Lung microvascular endothelial cell (primary cell): ENCODE data around the gene POMGNT2. TPM values are rescaled to one million over a fixed set of nuclear protein-coding genes. Genes with fewer than 3 reads are reported as not detected.
"Not testable (repeated sequence)": the region's sequence is repeated elsewhere in the genome, so short reads cannot be mapped to it uniquely, and the experiment has no call there.

Experiments used
- DNase-seq, 2 donors: peaks; one replicate each; pipeline versions ENCODE4 v3.0.0 to v3.0.0-alpha.2; 2010; ENCODE audit warnings: low read depth in 2 of 2
- total RNA-seq: library from RNA; depleted of rRNA; stranded (reverse); fragments of >200 nt; gene quantifications from 2 replicates; pipeline ENCODE4 v1.2.1, GENCODE V29; 2014

The POMGNT2 gene
- total RNA-seq, 1 donor from 2014 or later = 3.8 TPM

DNA sequence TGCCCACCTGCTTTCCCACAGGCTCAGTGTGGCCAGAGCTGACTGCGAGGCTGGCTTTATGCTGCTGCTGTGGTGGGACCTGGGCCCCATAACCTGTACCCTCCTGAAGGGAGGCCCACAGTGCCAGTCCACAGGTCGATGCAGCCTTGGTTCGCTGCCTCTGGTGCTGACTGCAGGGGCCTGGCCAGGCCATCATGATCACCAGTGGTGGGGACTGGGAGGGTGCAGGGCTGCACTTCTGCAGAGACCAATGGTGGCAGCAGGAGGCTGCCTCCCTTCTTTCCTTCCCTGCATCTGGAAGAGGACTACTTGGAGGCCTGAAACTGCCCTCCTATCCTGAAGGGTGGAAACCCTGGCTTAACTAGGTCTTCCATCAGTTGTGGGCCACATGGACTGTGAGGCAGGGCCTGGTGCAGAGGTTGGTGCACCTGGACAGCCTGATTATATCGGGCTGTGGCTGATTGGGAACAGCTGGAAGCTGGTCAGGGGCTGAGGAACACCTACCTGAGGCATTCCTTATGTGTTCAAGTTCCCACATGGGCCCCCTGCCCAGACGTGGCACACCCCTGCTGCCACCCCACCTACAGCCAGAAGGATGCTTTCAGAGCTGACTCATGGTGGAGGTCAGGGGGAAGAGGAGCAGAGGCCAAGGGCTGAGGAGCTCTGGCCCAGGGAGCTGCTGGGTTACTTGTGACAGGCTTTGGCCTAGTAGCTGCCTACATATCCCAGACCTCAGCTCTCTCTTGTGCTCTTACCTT lies 29.8 kb downstream of the POMGNT2 start:
- no peak for DNase-seq

DNA sequence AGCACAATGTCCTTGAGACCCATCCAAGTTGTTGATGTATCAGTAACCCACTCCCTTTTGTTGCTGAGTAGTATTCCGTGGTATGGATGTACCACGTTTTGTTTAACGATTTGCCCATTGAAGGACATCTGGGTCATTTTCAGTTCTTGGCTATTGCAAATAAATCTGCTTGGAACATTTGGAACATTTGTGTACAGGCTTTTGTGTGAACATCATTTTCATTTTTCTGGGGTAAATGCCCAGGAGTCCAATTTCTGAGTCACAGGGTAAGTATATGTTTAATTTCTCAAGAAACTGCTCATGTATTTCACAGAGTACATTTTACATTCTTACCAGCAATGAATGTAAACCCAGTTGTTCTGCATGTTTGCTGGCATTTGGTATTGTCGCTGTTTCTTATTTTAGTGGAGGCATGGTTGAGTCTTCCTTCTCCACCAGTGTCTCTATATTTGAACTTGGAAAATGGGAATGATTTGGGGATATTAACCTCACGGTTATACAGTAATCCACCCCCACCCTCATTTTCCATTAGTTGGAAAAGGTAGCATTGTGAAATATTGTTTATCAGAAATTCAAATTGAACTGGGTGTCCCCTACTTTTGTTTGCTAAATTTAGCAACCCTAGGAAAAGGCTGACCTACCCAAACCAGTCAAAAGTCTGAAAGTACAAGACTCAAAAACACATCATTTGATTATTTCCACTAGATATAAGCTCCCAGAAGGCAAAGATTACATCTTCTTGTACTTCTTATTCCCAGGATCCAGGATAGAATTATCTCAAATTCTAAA lies 30.8 kb downstream of the POMGNT2 start:
- no peak for DNase-seq

DNA sequence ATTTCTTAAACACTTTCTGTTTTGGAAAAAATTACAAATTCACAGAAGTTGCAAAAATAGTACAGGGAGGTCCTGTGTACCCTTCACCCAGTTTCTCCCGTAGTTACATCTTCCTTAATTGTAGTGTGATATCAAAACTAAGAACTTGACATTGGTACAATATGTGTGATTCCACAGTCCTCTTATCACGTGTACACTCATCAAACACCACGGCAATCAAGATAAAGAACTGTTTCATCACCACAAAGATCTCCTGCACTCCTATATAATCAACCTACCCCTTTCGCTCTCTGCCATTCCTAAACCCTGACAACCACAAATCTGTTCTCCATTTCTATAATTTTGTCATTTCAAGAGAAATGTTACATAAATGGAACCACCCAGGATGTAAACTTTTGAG lies 31.4 kb downstream of the POMGNT2 start:
- DNase-seq = no peak

DNA sequence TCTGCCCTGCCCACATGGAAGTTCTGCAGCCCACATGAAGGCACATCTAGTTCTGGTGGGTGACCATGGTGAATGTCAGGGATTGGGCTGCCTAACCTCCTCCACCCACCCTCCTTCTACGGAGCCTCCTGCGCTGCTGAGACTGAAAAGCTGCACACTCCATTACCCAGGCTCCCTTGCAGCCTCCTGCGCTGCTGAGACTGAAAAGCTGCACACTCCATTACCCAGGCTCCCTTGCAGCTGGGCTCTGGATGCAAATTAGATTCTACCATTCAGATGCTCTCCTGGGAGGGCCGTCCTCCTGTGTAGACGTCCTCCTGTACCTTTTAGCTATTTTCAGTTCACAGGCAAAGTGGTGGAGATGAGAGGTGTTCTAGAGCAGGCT lies 32.1 kb downstream of the POMGNT2 start:
- DNase-seq = no peak

DNA sequence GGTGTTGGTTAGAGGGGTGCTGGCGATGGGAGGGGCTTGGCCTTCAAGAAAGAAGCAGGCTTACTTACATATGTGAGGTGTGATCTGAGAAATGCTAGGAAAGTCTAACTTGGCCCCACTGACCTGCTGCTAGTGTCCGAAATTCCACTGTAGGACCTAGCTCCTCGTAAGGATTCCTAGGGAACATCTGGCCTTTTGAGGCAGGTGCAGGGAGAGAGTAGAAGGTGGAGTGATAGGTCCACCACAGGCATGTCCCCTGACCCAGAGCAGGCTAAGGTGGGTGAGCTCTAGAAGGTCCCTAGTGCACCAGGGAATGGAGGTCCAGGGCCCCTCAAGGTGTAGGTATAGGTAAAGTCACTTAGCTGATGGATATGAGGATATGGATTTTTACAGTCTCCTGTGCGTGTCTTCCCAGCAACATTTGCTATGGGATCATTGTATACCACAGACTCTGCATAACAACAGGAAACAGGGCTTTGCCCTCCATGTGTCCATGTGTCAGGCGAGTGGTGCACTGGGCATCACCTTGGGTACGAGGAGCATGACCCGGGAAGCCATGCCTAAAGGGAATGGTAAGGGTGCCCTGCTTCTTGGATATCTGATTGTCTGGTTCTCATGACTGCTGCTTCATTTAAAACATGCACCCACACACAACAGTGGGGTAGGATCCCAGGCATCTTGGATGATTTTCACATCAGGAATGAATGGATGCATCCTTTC lies 32.6 kb downstream of the POMGNT2 start:
- DNase-seq = no peak

DNA sequence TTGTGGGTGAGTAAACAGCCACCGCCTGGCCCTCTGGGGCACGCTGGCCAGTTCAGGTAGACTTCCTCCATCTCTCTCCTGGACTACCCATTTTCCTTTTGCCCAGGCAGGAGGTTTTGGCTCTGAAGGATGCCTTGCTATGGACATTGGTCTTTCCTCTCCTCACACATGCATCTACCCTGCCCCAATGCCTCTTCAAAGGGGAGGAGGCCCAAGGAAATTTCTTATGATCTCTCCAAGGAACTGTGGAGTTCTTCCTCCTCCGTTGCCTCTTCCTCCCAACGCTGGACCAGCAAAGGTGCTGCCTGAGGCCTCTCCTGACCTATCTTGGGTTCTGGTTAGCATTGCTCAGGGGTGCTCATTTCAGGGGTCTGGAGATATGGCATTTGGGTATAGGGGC lies 33.5 kb downstream of the POMGNT2 start:
- DNase-seq = no peak

DNA sequence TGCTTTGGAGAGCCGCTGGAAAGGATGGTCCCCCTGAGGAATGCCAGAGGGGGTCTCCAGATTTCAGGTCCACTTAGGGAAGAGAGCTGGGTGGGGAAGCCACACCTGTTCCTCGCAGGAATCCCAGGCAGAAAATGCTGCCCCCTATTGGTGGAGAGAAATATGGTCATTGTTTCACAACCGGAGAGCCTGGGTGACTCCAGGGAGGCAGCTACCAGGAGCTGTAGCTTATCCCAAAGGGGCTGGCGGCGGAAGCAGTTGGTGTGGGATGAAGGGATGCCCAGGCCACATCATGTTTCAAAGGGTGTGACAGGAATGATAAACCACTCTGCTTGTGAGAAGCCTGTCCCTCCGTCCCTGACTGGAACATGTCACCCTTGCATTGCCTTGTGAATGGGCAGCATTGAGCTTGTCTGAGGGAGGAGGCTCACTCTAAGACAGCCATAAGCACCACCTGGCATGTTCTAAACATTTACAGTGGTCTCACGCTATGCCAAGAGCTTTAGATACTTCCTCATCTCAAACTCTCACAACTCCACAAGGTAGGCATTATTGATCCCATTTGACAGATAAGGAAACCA lies 34.5 kb downstream of the POMGNT2 start:
- DNase-seq = no peak

DNA sequence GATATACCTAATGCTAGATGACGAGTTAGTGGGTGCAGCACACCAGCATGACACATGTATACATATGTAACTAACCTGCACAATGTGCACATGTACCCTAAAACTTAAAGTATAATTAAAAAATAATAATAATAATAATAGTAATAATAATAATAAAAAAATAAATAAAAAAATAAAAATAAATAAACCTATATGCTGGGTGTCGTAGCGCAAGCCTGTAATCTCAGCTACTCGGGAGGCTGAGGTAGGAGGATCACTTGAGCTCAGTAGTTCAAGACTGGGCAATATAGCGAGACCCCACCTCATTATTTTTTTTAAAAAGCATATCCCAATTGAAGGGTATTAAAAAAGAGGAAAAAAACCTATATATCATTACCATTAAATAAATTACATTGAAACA lies 35.2 kb downstream of the POMGNT2 start:
- not testable (repeated sequence) for DNase-seq

DNA sequence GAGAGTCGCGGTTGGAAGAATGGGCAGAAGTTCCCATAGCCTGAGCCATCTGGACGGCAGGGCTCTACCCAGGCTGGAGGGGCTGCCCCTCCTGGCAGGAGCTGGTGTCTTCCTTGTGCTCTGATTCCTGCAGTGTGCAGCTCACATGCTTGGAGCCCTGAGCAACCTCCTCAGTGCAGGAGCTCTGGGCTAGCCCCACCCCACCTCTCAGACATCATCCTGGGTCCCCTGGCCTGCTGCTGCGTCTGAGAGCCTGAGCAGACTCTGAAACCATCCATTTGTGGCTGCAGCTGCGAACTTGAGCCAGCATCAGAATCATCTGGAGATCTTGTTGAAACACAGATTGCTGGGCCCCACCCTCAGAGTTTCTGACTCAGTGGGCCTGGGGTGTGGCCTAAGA lies 42.8 kb downstream of the POMGNT2 start:
- DNase-seq = no peak

DNA sequence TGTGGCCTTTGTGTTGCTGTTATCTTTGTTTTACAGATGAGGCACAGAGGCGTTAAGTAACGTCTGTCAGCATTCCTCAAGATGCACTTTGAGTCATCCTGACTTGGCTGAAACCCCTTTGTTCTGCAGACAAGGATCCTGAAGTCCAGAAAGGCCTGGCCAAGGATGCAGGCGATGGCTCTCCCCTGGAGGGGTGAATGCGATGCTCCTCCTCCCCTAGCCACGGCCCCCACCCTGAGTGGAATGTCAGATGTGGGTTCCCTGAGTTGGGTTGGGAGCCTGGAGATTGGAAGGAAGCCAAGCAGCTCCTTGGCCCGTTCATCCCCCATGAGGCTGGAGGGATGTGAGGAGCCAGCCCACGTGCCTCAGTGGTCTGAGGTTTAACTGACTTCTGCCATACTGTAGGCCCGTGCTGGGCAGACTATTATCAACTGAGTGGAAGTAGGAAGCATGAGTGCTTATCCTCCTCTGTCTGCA lies 43.3 kb downstream of the POMGNT2 start:
- no peak for DNase-seq

DNA sequence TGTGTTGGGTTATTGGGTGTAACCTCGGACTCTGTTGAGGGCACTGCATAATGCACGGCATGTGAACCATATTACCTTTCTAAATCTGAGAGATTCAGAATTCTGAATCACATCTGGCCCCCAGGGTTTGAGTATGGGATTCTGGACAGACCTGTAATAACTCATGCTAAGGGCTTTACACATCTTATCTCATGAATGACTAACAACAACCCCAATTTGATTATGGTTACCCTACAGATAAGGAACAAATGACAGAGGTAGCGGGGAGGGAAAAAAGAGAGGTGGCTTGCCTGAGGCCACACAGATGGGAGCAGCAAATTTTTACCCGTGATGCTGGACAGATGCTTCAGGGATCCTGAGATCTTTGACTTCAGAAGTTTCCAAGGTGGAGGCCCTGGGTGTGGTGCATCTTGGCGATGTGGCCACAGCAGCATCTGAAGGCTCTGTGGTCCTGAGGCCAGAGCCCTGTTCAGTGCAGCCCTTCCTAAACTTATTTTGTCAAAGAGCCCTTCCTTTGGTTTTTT lies 43.8 kb downstream of the POMGNT2 start:
- DNase-seq = no peak

DNA sequence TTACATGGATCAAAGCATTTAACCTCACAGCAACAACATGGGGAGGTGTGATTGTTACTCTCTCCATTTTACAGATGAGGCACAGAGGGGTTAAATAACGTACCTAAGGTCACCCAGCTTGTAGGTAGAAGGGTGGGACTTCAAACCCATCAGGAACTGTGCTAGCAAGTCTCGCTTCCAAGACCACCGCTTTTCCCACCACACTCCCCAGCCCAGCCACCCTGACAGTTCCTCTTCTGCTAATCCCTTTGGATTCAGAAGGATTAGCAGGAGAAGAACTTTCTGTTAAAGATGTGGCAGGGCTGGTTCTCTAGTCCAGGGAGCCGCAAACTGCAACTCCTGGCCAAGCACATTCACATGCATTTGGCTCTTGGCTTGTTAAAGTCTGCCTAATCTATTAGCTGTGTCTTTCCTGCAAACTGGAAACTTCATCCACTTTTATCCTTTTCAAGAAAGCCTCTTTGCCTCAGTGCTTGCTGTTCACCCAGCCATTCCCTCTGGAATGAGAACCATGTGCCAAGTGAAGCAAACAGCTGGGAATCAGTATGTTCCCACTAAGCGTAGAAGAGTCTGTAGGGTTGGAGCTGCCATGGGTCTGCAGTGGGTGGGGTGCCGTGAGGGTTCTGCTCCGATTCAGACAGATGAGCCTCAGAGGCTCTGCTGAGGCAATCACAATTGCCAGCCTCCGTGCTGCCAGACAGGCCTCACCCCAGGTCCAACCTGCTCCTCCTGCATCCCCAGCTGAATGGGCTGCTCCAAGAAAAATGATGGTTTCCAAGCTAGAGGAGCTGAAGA lies 44.6 kb downstream of the POMGNT2 start:
- no peak for DNase-seq

DNA sequence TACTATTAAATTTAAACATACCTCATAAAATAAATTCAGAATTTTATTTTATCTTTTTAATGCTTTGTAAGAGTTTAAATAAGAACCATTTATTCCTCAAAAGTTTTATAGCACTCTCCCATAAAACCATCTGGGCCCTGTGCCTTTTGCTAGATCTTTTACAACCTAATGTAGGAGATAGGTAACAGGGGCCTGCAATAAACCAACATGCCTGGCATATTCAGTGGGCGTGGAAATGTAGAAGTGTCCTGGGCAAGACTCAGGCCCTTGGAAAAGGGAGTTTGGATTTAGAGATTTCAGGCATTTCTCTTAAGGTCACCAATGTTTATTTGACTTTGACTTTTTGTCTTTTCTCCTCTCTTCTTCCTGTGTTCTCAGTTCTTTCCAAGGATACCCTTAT lies 46.4 kb downstream of the POMGNT2 start:
- no peak for DNase-seq

DNA sequence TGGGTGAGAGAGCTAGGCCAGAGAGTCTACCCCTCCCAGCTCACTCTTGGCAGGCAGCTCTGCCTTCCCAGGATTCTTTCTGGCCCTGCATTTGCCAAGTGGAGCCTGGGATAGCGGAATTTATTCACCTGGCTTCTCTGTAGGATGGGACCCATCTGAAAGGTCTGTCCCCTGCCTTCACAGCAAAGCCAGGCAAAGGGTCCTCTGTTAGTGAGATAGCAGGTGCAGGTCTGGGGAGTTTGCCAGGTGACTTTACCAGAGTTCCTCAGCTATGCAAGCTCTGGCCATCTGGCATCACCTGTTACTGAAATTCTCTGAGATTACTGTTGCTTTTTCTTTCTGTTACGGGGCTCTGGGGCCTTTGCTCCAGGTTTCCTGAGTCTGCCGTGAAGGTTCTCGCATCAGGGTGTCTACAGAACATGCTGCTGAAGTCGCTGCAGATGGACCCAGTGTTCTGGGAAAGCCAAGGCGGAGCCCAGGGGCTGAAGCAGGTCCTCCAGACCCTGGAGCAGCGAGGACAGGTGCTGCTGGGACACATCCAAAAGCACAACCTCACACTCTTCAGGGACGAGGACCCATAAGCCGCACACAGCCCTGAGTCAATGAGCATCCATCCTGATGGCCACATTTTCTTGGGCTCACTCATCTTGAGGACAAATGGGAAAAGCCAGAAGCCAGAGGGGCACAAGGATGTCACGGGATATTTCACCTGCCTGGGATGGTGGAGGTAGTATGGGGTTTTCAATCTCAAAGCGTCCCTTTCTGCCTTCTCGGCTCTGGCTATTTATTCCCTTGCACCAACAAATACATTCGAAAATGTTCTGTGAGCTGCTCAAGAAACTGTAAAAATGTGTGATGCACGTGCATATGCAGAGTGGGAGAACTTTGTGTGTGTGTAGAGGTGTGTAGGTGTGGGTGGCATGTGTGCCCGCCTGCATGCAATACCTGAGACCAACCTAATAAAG lies 49.8 kb downstream of the POMGNT2 start:
- no peak for DNase-seq

DNA sequence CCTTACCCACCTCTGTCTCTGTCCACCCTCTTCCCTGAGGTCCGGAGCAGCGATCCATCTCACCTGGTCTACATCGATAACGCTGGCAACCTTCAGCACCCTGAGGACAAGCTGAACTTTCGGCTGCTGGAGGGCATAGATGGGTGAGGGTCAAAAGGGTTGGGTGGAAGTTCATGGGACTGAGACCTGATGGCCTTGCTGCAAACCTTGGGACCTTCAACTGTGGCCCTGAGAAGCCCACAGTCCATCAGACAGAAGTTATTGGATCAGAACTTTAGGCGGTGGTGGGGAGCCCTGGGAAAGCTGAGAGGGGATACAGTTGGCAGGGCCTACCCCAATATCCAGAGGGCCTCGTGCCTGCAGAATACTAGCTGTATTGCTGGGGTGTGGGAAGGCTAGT lies 50.5 kb downstream of the POMGNT2 start:
- no peak for DNase-seq

DNA sequence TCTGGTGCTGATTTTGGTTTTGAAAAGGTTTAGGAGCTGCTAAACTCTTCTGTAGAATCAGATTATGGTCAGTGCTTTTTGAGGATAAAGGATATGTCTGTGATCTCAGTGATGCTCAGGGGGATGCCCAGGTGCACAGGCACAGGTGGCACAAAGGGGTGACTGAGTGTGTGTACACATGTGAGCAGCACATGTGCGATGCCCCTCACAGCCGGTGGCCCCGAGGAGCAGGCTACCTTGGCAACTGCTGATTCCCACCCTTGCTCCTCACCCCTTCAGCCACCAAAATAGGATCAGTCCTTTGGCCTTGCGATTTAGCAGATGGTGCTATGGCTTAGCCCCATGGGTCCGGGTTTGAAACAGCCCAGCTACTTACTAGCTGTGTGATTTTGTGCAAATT lies 51.1 kb downstream of the POMGNT2 start:
- no peak for DNase-seq

DNA sequence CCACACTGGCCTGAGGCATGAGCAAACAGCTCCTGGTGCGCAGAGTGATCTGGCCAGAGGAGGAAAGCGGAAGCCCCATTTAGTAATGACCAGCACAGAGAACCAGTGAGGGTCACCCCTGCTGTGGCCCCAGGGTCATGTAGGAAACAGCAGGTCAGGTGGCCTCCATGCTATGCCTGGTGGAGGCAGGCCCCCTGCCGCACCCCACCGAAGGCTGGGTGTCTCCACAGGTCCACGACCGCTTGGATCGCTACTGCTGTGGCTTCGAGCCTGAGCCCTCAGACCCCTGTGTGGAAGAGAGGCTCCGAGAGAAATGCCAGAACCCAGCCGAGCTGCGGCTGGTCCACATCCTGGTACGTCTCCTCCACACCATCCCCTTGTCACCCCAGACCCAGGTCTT lies 52.6 kb downstream of the POMGNT2 start:
- DNase-seq = no peak

DNA sequence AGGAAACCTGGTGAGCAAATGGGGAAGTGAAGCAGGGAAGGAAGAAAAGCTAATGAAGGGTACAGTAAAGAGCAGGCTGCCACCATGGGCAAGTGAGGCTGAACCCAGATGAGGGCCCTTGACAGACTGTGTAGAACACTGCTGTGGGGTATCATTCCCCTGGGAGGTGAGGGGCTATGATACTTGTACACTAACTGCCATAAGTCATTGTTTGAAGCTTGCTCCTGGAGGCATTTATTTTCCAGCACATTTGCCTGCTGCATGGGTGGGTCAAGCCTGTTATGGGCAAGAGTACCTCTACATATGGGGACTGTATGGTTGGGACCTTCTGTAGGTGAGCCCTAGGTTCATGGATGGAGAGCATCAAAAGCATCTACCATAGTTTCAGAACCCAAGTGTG lies 57.4 kb downstream of the POMGNT2 start:
- no peak for DNase-seq

DNA sequence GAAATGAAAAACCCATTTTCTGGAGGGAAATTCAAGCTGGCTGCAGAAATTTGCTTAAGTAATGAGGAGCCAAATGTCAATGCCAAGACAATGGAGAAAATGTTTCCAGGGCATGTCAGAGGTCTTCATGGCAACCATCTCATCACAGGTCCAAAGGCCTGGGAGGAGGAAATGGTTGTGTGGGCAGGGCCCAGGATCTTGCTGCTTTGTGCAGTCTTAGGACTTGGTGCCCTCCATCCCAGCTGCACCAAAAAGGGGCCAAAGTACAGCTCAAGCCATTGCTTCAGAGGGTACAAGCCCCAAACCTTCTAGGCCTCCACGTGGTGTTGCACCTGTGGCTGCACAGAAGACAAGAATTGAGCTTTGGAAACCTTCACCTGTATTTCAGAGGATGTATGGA lies 59.3 kb downstream of the POMGNT2 start:
- no peak for DNase-seq

DNA sequence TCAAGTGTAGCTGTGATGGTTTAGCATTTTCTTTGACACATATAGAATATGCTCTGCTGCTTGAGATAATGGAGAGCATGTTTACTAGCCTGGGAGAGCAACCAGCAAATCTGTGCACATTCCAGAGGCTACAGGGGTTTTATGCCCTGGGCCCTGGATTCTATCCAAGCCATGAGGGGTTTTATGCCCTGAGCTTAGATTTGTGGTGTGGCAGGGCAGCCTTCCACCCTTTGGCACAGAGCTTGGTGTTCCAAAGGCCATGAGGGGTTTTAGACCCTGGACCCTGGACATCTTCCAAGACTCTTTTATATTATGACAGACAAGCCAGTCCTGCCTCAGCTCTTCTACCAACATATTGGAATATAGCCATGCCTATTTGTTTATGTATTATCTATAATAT lies 60.8 kb downstream of the POMGNT2 start:
- not testable (repeated sequence) for DNase-seq
